ENCODE data around the gene AGBL1.

DNA sequence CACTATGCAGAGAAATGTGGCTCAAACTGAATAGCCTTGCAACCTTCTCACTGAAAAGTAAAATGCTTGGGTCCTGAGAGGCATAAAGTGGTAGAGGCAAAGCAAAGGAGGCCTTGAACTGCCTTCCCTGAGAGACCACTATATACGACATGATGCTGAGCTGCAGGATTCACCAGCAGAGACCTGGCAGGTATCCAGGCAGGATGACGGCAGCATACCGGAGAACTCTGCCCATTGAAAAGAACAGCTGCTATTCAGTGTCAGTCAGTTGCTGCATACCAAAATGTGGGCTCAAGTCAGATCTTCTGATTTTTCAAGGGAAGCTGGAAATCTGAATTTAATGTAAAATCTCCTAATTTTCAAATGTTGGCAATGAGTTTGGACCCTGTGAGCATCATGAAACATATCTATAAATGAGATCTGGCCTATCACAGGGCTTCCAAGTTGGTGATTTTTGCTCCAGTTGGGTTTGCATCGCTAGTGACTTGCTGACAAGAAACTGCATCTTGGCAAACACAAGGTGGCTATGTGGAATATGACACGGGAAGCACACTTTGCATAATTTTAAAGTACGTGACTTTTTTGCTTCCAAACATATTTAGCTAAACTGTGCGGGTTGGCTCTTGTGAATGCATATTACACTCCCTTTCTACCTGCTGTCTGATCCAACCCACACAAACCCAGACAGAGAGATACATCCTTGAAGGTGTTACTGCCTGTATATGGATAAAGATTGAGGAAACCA, 529.0 kb downstream of the AGBL1 start:
- TF ChIP-seq, protein P1, sequence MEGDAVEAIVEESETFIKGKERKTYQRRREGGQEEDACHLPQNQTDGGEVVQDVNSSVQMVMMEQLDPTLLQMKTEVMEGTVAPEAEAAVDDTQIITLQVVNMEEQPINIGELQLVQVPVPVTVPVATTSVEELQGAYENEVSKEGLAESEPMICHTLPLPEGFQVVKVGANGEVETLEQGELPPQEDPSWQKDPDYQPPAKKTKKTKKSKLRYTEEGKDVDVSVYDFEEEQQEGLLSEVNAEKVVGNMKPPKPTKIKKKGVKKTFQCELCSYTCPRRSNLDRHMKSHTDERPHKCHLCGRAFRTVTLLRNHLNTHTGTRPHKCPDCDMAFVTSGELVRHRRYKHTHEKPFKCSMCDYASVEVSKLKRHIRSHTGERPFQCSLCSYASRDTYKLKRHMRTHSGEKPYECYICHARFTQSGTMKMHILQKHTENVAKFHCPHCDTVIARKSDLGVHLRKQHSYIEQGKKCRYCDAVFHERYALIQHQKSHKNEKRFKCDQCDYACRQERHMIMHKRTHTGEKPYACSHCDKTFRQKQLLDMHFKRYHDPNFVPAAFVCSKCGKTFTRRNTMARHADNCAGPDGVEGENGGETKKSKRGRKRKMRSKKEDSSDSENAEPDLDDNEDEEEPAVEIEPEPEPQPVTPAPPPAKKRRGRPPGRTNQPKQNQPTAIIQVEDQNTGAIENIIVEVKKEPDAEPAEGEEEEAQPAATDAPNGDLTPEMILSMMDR (conservative IDR thresholded peaks at IDR 0.05; ENCODE audit: low read depth, low read length), result no peak
- no peak for TF ChIP-seq EZH2 (IDR thresholded peaks at IDR 0.05; ENCODE audit: borderline replicate concordance, low read depth, low read length, poor library complexity, severe bottlenecking)
